GM18873 (cell line): ENCODE data around the gene AHDC1.
A peak's percentile ranks its signal among the peaks of the same experiment; 100 is the strongest.
"Not testable (repeated sequence)": the region's sequence is repeated elsewhere in the genome, so short reads cannot be mapped to it uniquely, and the experiment has no call there.

Source experiments
- ATAC-seq: cut with Tn5 transposase; IDR thresholded peaks from one replicate; pipeline ENCODE4 v1.9.1; 2021; ENCODE audit warnings: mild to moderate bottlenecking, moderate library complexity, moderate number of reproducible peaks; ENCODE audit not compliant: unreplicated experiment, low FRiP score

AHDC1 gene

GRCh38 chr1:27634177-27634984 lies 30.4 kb upstream of the AHDC1 start:
- no peak for ATAC-seq

- no peak for ATAC-seq
Measured at GRCh38 chr1:27633640-27634176, 29.8 kb upstream of the AHDC1 start.

GRCh38 chr1:27633298-27633610 lies 29.3 kb upstream of the AHDC1 start:
- ATAC-seq: no peak

- no peak for ATAC-seq
Measured at GRCh38 chr1:27632387-27633297, 28.7 kb upstream of the AHDC1 start.

DNA sequence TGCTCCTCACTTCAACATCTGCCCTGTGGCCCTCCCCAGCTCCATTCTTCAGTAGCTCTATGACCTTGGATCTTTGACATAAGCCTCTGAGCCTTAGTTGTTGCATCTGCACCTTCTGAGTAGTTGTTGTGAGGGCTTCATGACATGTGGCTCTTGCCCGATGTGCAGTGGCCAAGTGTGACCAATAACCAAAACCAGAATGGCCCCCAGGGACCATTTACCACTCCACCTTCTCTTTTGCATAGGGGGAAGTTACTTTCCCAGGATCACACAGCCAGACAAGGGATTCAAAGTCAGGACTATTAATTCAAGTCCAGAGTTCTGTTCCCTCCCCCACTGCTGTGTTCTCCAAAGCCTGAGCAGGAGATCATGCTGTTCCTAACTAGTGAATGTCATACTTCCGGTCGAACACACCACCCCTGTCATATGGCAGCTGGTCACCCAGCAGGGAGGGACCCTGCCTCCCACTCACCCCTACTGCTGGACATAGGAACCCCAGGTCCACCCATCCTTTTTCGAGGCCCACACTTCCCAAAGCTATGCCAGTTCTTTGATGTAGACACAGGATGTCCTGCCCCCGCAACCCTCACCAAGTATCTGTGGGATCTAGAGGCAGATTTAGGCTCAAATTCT lies 27.0 kb upstream of the AHDC1 start:
- ATAC-seq: peak; percentile 30

- no peak for ATAC-seq
Measured at GRCh38 chr1:27628712-27629111, 24.8 kb upstream of the AHDC1 start.

DNA sequence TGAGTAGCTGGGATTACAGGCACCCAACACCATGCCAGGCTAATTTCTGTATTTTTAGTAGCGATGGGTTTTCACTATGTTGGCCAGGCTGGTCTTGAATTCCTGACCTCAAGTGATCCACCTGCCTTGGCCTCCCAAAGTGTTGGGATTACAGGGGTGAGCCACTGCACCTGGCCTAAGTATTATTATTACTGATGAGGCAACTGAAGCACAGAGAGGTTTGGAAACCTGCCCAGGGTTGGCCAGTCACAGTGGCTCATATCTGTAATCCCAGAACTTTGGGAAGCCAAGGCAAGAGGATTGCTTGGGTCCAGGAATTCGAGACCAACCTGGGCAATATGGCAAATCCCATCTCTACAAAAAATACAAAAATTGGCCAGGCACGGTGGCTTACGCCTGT lies 23.8 kb upstream of the AHDC1 start:
- not testable (repeated sequence) for ATAC-seq

GRCh38 chr1:27627061-27627460 lies 23.1 kb upstream of the AHDC1 start:
- ATAC-seq: no peak

DNA sequence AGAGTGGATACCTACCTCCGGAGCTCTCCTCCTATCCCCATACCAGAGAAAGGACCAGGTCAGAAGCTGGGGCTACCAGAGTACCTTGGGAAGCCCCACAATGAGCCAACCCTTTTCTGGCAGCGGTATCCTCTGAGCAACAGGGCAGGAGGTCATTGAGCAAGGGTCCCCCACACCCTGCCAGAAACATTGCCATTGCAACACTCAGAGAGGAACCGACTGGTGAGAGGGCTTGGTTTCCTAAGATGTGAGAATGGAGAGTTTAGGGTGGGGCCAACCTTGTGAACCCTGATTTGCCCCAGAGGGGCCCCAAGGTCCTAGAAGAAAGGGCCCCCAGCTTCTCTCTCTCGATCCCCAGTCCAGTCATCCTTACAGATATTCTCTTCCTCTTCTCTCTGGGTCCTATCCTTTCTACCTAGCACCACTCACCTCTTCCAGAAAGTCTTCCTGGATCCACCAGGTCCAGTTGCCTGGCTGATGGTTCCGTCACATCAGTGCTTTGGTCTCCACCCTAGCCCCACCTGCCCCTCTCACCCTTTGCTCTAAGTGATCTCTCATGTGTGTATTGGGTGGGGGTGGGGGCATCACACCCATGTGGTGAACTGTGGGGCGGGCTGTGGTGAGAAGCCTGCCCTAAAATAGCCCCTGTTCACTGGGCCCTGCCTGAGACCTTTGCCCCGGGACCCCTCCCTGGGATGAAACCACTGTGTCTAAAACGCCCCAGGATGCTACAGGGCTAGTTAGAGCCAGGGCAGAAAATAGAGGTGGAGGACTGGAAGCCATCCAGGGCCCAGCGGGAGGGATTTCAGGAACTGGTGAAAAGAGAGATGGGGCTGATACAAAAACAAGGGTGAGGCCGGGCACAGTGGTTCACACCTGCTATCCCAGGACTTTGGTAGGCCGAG lies 22.3 kb upstream of the AHDC1 start:
- ATAC-seq: no peak

- no peak for ATAC-seq
Measured at GRCh38 chr1:27624467-27625178, 20.7 kb upstream of the AHDC1 start.

- ATAC-seq: no peak
Measured at GRCh38 chr1:27623327-27624212, 19.6 kb upstream of the AHDC1 start.

GRCh38 chr1:27622828-27623227 lies 18.9 kb upstream of the AHDC1 start:
- ATAC-seq: no peak

GRCh38 chr1:27621051-27621920 lies 17.3 kb upstream of the AHDC1 start:
- ATAC-seq: no peak

- ATAC-seq: not testable (repeated sequence)
Measured at GRCh38 chr1:27619782-27620438, 16.0 kb upstream of the AHDC1 start.

GRCh38 chr1:27618341-27619082 lies 14.6 kb upstream of the AHDC1 start:
- ATAC-seq: no peak

DNA sequence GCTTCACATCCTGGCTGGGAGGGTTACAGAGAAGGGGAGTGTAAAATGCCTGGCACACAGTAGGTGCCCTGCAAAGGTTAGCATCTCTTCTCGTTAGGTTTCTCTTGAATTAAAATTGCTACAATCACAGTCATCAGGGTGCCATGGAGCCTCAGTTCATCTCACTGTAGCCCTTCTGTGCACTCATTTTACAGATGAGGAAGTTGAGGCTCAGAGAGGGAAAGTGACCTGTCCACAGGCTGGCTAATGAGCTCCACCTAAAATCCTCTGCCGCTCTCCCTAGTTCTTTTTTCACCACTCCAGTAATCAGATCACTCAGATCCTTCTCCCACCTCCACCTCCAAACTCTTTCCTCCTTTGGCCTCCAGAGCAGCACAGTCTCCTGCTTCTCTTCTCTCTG lies 13.5 kb upstream of the AHDC1 start:
- ATAC-seq: no peak
